Measurements from ENCODE around the gene CADM2.
"Not testable (repeated sequence)": the region's sequence is repeated elsewhere in the genome, so short reads cannot be mapped to it uniquely, and the experiment has no call there.

CADM2 gene

DNA sequence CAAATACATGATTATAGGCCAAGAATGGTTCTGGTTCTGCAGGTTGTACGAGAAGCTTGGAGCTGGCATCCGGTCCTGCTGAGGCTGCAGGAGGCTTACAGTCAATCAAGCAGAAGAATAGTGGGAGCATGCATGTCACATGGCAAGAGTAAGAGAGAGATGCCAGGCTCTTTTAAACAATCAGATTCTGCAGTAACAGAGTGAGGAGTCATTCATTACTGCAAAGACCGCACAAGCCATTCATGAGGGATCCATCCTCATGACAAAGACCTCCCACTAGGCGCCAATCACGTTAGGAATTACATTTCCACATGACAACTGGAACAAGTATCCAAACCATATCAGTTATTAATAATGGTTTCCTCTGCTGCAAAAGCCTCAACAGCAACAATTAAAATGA lies 536.8 kb downstream of the CADM2 start:
- no peak for DNase-seq

DNA sequence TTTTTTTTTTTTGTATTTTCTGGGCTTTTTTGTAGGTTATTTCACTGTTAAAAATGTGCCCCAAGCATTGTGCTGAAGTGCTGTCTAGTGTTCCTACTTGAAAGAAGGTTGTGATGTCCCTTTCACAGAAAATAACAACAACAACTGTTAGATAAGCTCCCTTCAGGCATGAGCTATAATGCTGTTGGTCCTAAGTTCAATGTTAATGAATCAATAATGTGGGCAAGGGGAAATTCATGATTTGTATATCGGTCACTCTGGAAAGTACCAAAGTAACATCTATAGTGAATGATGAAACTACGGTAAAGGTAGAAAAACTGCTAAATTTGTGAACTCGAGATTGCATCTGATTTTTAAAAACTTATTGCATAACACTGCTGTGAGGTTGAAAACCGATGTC lies 539.4 kb downstream of the CADM2 start:
- no peak for DNase-seq

DNA sequence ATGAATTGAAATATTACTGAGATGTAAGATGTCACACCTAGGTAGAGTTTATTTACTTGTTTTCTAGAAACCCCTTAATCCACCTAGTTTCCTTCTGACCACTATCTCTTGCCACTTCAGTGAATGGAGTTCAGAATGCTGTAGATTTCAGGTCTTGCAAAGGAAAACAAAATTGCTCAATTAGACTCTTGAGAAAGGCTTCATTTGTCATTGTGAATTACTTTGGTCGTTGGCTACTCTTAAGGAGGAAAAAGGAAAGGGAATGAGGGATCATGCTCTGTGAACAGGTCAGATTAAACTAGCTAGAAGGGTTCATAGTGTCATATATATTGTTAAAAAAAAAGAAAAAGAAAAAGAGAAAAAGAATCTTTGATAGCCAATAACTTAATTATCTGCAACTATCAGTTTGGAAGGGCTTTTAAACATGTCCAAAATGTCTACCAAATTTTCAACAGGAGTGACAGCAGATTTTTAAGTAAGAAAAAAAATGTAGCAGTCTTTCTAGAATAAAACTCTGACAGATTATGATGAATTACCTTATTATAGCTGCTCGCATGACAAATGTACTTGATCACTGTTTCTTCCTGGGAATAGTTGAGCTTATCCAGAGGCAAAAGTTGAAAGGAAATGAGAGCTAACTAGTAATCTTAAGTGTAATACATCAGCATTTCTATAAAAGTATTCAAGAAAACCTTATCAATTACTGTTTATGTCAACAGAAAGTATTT lies 543.5 kb downstream of the CADM2 start:
- DNase-seq: no peak

DNA sequence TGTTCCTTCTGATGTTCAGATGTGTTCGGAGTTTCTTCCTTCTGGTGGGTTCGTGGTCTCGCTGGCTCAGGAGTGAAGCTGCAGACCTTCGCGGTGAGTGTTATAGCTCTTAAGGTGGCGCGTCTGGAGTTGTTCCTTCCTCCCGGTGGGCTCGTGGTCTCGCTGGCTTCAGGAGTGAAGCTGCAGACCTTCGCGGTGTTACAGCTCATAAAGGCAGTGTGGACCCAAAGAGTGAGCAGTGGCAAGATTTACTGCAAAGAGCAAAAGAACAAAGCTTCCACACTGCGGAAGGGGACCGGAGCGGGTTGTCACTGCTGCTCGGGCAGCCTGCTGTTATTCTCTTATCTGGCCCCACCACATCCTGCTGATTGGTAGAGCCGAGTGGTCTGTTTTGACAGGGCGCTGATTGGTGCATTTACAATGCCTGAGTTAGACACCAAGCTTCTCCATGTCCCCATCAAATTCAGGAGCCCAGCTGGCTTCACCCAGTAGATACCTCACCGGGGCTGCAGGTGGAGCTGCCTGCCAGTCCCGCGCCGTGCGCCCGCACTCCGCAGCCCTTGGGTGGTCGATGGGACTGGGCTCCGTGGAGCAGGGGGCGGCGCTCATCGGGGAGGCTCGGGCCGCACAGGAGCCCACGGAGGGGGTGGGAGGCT lies 545.5 kb downstream of the CADM2 start:
- DNase-seq: not testable (repeated sequence)

DNA sequence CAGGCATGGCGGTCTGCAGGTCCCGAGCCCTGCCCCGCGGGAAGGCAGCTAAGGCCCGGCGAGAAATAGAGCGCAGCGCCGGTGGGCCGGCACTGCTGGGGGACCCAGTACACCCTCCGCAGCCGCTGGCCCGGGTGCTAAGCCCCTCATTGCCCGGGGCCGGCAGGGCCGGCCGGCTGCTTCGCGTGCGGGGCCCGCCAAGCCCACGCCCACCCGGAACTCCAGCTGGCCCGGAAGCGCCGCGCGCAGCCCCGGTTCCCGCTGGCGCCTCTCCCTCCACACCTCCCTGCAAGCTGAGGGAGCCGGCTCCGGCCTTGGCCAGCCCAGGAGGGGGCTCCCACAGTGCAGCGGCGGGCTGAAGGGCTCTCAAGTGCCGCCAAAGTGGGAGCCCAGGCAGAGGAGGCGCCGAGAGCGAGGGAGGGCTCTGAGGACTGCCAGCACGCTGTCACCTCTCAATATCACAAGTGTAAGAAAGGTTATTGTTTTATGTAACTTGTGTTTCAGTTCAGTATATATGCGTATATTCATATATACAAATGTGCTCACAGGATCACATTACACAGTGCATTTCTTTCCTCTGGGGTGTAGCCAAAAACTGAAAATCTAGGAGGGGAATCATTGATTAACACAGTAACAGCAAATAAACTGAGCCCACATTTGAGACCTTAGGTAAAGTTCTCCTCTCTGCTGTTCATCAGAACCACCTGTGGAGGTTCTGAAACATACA lies 546.2 kb downstream of the CADM2 start:
- DNase-seq: not testable (repeated sequence)

DNA sequence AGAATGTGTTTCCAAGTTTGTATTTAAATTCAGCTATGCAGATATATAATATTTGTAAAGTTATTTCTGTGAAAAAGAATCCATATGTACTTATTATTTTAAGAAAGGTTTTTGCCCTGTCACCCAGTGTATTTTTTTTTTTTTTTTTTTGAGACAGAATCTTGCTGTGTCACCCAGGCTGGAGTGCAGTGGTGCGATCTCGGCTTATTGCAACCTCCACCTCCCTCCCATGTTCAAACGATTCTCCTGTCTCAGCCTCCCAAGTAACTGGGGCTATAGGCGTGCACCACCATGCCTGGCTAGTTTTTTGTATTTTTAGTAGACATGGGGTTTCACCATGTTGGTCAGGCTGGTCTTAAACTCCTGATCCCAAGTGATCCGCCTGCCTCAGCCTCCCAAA lies 548.3 kb downstream of the CADM2 start:
- DNase-seq: not testable (repeated sequence)

DNA sequence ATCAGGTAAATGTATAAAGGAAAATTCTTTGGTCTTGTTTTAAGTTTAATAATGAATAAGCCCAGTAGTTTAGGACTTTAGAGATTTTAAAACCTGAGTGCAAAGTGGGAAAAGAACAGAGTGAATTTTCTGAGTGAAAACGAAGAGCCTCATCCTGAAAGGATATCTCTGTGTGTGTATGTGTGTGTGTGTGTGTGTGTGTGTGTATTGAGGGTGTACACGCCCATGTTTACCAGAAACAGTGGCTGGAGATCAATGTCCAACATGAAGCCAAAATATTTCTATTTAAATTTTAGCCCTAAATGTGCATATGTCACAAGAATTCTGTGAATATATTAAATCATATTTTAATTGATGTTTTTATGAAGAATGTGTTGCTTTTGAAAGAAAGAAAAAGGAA lies 549.9 kb downstream of the CADM2 start:
- no peak for DNase-seq

DNA sequence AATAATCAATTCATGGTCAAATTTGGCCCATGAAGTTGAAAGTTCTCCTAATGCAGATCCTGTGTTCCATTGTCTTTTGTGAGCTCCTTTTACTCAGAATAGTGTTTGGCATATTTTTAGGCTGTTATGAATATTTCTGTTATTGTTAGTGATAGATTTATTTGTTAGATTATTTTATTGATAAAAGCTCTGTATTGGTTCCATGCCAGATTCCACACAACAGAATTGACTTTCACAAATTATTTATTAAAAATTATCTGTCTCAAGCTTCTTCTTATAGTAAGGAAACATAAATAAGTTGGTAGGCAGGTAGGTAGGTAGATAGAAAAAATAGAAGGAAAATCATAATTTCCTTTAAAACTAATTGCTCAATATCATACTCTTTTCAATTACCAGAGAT lies 557.4 kb downstream of the CADM2 start:
- DNase-seq: no peak

DNA sequence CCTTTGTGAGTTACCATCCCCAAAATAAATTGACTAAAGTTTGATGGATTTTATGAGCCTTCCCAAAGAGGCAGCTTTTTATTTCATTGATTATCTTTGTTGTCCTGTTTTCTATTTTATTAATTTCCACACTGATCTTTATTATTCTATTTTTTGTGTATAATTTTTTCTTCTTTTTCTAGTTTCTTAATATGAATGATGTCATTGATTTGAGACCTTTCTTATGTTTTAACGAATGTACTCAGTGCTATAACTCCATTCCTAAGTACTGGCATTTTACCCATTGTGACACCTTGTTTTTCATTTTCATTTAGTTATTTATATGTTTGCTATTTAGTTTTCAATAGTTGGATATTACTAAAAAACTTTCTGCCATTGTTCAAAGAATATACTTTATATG lies 565.3 kb downstream of the CADM2 start:
- no peak for DNase-seq

DNA sequence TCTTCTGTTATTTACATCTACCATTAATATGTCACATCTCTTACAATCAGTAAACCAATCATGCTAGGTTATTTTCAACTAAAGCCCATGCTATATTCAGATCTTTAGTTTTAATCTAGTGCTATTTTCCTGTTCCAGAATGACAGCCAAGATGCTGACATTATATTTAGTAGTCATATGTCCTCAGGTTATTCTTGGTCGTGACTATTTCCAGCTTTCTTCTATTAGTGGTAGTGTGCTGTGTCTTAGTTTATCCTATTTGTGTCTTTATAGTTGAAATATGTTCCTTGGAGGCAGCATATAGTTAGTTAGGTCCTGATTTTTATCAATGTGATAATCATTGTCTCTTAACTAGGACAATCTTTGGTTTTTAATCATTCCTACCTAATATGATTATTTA lies 566.5 kb downstream of the CADM2 start:
- no peak for DNase-seq

DNA sequence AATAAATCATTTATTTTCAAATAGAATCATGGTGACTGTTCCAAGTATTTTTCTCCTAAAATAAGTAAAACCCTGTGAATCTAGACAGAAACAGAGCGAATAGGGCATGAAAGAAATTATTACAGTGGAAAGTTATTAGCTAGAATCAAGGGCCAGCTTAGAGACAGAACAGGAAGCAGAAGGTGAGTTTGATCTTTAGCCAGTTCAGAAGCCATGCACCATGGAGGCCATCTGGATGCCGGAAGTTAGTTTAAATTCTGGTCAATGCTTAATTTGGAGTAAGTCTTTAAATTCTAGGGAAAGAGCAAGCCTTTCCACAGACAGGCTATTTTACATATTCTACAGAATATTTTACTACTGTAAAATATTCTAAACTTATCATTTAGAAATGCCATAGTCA lies 574.8 kb downstream of the CADM2 start:
- no peak for DNase-seq

DNA sequence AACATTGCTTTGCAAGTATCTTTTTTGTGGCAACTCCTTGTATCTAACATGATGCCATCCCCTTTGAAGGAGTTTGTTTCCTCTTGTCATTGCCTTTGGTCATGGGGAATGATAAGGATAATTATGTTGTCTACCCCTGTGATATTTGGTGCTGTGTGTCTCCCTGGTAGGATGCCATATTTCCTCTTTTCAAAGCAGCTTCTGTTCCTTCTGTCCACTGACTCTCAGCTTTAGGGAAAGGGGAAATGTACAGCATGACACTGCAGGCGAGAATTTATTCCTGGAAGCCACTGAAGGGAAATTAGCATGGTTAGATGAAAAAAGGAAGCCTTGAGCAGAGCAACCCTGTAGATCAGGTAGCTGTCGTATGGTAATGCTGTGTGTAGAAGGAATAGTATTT lies 576.7 kb downstream of the CADM2 start:
- DNase-seq: no peak

DNA sequence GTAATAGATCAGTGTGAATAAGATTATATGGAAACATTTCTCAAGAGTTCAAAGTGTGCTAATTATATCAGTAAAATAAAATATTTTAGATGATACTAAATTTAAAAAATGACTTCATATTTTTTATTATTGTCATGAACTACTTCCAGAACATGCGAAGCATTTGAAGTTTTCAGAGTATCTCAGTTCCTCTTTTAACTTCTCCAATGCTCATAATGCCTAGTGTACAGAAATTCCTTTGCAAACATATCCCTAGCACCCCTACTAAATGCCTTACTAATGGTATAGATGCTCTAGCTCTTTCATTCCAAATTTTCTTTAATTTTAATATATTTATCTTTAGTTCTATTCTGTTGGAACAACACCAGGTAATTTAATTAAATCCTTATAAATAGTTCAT lies 580.4 kb downstream of the CADM2 start:
- no peak for DNase-seq

DNA sequence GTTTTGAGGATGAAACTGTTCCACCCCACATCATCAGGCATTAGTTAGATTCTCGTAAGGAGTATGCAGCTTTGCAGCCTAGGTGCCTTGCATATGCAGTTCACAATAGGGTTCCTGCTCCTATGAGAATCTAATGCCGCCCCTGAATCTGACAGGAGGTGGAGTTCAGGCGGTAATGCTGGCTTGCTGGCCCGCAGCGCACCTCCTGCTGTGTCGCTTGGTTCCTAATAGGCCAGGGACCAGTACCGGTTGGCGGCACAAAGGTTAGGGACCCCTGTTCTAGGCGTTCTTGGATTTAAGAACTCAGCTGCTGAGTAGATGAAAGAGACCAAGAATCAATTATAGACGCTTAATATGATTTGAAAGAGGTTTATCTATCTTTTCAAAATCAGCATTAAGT lies 595.4 kb downstream of the CADM2 start:
- DNase-seq: no peak

DNA sequence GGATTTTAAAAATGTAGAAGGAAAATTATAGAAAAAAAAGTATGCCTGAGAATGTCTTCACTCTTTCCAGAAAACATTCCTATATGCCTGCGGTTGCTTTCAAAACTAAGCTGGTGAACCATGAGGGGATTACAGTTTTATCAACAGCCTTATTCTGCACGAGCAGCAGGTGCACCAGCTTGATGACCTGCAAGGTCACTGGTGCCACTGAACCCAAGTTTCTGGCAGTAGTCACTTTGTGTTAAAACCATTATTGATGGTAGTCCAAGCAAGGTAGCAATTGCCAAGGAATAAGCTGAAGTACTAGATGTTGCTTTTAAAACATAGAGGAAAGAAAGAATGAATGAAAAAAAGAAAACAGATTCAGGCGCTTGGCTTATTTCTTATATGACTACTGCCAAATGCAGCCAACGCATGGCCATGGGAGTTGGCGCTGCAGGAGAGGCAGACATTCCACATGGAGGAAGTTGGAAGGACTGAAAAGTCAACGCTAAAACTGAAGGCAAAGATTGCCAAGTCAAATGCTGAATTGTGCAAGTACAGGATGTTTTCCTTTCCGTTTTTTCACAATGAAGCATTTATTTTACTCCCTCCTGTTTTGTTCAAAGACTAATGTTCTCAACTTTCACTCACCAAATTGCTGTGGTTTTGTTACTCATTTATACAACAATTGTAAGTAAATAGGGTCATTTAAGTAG lies 601.4 kb downstream of the CADM2 start:
- DNase-seq: no peak

DNA sequence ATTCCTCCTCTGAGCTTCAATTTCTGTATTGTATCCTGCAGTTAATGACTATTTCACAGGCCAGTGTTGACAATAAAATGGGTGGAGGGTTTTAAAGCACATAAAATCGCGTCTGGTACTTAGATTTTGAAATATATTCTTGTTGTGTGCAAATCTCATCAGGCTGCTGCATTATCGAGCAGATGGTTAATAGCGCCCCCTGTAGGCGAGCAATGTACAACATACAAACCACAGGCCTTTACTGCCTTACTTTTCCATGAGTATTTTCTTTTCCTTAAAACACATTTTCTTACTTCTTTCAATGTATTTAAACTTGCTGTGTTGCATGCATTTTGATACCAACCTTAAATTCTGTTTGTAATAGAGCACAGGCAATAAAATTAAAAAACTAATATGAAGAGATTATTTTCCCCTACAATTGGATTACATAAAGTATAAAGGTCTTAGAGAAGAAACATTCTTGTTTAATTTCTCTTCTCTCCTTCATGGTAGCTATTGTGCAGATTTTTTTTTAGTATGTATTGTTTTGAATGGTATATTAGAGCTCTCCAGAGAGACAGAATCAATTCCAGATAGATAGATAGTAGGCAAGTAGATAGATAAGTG lies 608.4 kb downstream of the CADM2 start:
- DNase-seq: no peak

DNA sequence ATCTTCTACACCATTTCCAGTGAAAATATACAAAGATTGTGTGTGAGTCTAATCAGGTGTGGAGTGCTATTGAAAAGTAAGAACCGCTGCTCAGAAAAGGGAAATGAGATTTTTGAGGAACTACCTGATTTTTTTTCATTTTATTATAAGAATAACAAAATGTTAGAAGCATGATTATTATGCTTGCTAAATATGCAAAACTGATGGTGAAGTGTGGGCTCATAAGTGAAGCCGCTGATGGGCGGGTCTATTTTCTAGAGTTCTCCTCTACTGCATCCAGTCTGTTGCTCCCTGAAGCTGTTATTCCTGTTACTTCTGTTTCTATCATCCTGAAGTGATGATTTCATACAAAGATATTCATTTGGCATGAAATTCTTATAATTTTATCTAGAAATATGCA lies 612.0 kb downstream of the CADM2 start:
- no peak for DNase-seq

DNA sequence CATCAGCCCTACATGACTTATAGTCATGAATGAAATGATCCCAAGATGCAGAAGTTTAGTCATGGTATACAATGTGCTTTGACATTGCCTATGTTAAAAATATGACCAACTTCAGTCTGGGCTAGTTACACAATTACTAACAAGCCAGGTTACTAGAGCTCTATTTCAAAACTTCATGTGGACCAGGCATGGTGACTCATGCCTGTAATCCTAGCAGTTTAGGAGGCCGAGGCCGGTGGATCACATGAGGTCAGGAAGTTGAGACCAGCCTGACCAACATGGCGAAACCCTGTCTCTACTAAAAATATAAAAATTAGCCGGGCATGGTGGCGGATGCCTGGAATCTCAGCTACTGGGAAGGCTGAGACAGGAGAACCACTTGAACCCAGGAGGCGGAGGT lies 613.0 kb downstream of the CADM2 start:
- DNase-seq: no peak

DNA sequence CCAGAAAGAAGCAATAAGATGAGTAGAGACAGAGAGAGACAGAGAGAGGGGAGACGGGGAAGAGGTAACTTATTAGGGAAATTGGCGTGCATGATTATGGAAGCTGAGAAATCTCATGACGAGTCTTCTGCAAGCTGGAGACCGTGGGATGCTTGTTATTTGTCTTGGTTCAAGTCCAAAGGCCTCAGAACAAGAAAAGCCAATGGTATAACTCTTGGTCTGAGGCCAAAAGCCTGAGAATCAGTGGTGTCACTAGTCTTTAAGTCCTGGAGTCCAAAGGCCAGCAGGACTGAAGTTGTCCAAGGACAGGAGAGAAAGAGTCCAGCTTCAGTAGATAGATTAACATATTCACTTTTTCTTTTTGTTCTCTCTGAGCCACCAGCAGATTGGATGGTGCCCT lies 613.6 kb downstream of the CADM2 start:
- DNase-seq: no peak

DNA sequence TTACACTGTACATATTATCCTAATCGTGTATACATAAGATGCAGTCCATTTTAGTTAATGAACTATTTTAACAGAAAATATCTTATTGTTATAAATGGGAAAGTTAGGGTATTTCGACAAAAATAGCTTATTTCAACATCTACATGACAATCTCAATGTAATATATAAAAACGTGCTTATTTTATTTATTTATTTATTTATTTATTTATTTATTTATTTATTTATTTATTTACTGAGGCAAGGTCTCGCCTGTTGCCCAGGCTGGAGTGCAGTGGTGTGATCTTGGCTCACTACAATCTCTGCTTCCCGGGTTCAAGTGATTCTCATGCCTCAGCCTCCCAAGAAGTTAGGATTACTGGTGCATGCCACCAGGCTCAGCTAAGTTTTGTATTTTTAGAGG lies 614.2 kb downstream of the CADM2 start:
- DNase-seq: no peak

DNA sequence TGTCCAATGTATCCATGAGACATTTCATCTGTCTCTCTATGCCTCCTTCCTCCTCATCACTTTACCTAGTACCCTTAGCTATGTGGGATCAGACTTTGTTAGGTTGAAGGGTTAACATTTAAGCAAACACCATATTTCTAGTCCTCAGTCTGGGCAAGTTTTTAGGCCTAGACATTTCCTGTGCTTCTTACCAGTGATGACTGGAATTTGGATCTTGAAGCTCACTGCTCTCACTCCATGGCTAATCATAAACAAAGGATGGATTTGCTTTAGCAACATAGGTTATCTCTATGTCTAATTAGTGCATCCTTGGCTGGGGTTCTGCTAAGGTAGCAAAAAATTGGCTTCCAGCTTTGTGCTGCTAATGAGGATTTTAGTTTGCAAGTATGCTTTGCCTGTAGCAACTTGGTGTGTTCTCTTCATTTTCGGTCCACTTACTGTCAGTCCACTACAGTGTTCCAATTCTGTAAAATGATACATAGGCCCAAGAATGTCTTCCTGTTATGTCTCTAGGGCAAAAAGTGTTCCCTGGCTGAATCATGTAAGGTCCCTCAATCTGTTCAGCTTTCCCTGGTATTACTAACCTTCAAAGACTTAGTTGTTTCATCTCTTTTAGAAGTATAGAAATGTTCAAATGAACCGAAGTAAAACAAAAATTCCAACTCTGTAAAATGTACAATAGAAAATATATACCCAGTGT lies 615.4 kb downstream of the CADM2 start:
- DNase-seq: no peak

DNA sequence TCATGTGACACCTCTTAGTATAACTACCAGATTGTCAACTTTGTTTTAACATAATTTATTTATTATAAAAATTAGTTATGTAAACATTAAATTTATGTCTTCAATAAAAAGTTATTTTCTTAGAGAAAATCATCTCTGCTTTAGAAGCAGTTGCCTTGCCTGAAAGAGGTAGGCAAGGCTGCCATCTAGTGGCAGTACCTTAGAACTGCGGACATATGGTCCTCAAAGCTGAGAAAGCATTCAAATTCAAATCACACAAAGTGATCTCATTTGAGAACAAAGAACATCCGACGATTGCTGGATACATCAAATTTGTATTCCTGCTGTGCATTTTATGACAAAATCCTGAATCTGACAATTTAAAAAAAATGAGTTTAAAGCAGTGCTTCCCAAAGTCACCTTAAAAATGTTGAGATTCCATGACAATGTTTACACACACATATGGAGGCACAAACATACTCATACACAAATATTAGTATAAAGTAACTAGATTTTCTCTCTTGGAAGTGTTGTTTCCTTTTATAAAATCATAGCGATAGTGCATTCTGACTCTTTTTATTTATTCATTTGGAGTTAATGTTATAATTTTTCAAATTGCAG lies 617.4 kb downstream of the CADM2 start:
- DNase-seq: no peak
